Measurements from ENCODE around the gene CNIH3.

Gene CNIH3

GRCh38 chr1:224782281-224783000, 166.3 kb downstream of the CNIH3 start:
- no peak for DNase-seq

- no peak for DNase-seq
Observed at GRCh38 chr1:224783006-224783651, 167.0 kb downstream of the CNIH3 start.

- DNase-seq: no peak
Observed at GRCh38 chr1:224784265-224785039, 168.3 kb downstream of the CNIH3 start.

- DNase-seq: no peak
Observed at GRCh38 chr1:224785040-224785328, 168.9 kb downstream of the CNIH3 start.

GRCh38 chr1:224785622-224786021, 169.5 kb downstream of the CNIH3 start:
- DNase-seq: no peak

- no peak for DNase-seq
Observed at GRCh38 chr1:224786533-224787250, 170.6 kb downstream of the CNIH3 start.

- no peak for DNase-seq
Observed at GRCh38 chr1:224789311-224789710, 173.2 kb downstream of the CNIH3 start.
